Measurements from ENCODE around the gene ARHGEF11. TPM values are rescaled to one million over a fixed set of nuclear protein-coding genes. Genes with fewer than 3 reads are reported as not detected.

ARHGEF11 gene
- total and polyA plus RNA-seq, 8 donors: 34.4 to 53.5 (median 40.1) TPM

GRCh38 chr1:157006676-157007075 is 38.9 kb downstream of the ARHGEF11 start:
- ATAC-seq (no peak), DNase-seq (no peak)
- Histone ChIP-seq H3K27ac (no peak overlapping the region), H3K9me3 (no peaks in the 10 kb centered on the region), H3K36me3 (no peaks in the 10 kb centered on the region), H3K27me3 (no peaks in the 10 kb centered on the region), H3K4me3 (no peak overlapping the region), H3K4me1 (peaks cover 3 to 16% of the 10 kb centered on the region in 2 donors)
- intact Hi-C loops (cut with DNase I): no loop called here
- TF ChIP-seq CTCF (IDR thresholded peaks at IDR 0.05): no peak

DNA sequence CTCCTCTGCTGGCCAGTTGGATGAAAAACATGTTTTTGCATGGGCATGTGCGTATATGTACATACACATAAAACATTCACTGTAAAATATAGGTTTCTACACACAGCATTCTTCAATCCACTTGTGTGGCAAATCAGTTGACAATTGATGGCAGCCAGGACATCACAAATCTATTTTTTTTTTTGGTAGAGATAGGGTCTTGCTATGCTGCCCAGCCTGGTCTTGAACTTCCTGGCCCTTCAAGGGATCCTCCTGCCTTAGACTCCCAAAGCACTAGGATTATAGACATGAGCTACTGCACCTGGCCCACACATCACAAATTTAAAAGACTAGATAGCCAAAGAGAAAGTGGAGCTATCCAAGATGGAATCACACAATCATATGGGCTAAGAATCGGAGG is 39.6 kb downstream of the ARHGEF11 start:
- H3K27ac ChIP-seq: no peak overlapping the region
- H3K9me3 ChIP-seq: no peaks in the 10 kb centered on the region
- H3K4me3 ChIP-seq: no peak overlapping the region
- intact Hi-C loops (cut with DNase I): no loop called here
- ATAC-seq (no peak), DNase-seq (no peak)
- peaks cover 3 to 16% of the 10 kb centered on the region in 2 donors for H3K4me1 ChIP-seq
- no peaks in the 10 kb centered on the region for H3K27me3 ChIP-seq
- TF ChIP-seq CTCF (IDR thresholded peaks at IDR 0.05): no peak
- H3K36me3 ChIP-seq: no peaks in the 10 kb centered on the region

- no peak overlapping the region for H3K27ac ChIP-seq
- TF ChIP-seq CTCF (IDR thresholded peaks at IDR 0.05): no peak
- H3K9me3 ChIP-seq: no peaks in the 10 kb centered on the region
- ATAC-seq: no peak
- no peaks in the 10 kb centered on the region for H3K27me3 ChIP-seq
- H3K4me3 ChIP-seq: no peak overlapping the region
- DNase-seq: no peak
- peaks cover 3 to 16% of the 10 kb centered on the region in 2 donors for H3K4me1 ChIP-seq
- intact Hi-C loops (cut with DNase I): no loop called here
- H3K36me3 ChIP-seq: no peaks in the 10 kb centered on the region
Measured at GRCh38 chr1:157004806-157005205, 40.7 kb downstream of the ARHGEF11 start.

- TF ChIP-seq CTCF (IDR thresholded peaks at IDR 0.05): no peak
- Histone ChIP-seq H3K4me3 (no peak overlapping the region), H3K36me3 (no peaks in the 10 kb centered on the region), H3K4me1 (peaks cover 3 to 16% of the 10 kb centered on the region in 2 donors), H3K27ac (no peak overlapping the region), H3K9me3 (no peaks in the 10 kb centered on the region), H3K27me3 (no peaks in the 10 kb centered on the region)
- intact Hi-C loops (cut with DNase I): no loop called here
- DNase-seq: no peak
- no peak for ATAC-seq
Measured at GRCh38 chr1:157004327-157004726, 41.2 kb downstream of the ARHGEF11 start.

- H3K4me1 ChIP-seq: peaks cover 3 to 8% of the 10 kb centered on the region in 2 donors
- TF ChIP-seq CTCF (IDR thresholded peaks at IDR 0.05): no peak
- H3K27ac ChIP-seq: no peak overlapping the region
- ATAC-seq (no peak), DNase-seq (no peak)
- H3K27me3 ChIP-seq: no peaks in the 10 kb centered on the region
- H3K36me3 ChIP-seq: no peaks in the 10 kb centered on the region
- intact Hi-C loops (cut with DNase I): no loop called here
- no peak overlapping the region for H3K4me3 ChIP-seq
- no peaks in the 10 kb centered on the region for H3K9me3 ChIP-seq
Measured at GRCh38 chr1:157001304-157001703, 44.2 kb downstream of the ARHGEF11 start.

All from left lung (tissue), 10 donors.